Endothelial cell of umbilical vein (primary cell): ENCODE measurements around the gene VIM. TPM values are rescaled to one million over a fixed set of nuclear protein-coding genes. Genes with fewer than 3 reads are reported as not detected.

ENCODE experiments used
- BruUV-seq: library from RNA; stranded (reverse); fragments of 400-500 nt; replicated peaks from 2 replicates; lab custom pipeline; 2021; lab: Mats Ljungman, UMichigan
- CTCF ChIA-PET: fragments of 300-600, 350-600 bp; sonication (Branson Sonifier 250); formaldehyde crosslinking; loops from one replicate; lab custom pipeline; 2021; ENCODE audit warnings: antibody characterized with exemption, inconsistent platforms; lab: Charles Lee
- POLR2A ChIA-PET: fragments of 300-600, 350-600 bp; sonication (Branson Sonifier 250); formaldehyde crosslinking; loops from one replicate; lab custom pipeline; 2021; ENCODE audit warnings: antibody characterized with exemption, inconsistent platforms; lab: Charles Lee
- DNase-seq: peaks from one replicate; pipeline ENCODE4 v3.0.0-alpha.2; 2011; ENCODE audit warnings: low read depth, low spot score
- FAIRE-seq: peaks from 2 replicates; lab custom pipeline; 2011; peaks lifted over from hg19 to GRCh38; lab: Jason Lieb, UNC
- H2AFZ ChIP-seq: 2 replicates; pipeline ENCODE4 v1.6.0; 2012; ENCODE audit warnings: low read depth, low read length, control low read depth, inconsistent platforms
- H3K27ac ChIP-seq: 2 replicates; pipeline ENCODE4 v1.5.1; 2011; ENCODE audit warnings: low read depth, mild to moderate bottlenecking, control low read depth, low read length, moderate library complexity; ENCODE audit not compliant: insufficient read depth
- H3K27me3 ChIP-seq, 2 experiments: 2 replicates each; pipeline versions ENCODE4 v1.6.0 to v1.6.1; 2011; ENCODE audit warnings: low read length in 2 of 2, mixed read lengths in 1 of 2; ENCODE audit not compliant: control insufficient read depth in 2 of 2, insufficient read depth in 2 of 2
- H3K36me3 ChIP-seq, 2 experiments: 2 replicates in 1 of 2; 3 replicates in 1 of 2; pipeline ENCODE4 v1.5.1; 2011; ENCODE audit warnings: low read length in 2 of 2, mild to moderate bottlenecking in 1 of 2, moderate library complexity in 1 of 2; ENCODE audit not compliant: control insufficient read depth in 2 of 2, insufficient read depth in 2 of 2; ENCODE audit errors: extremely low read depth in 1 of 2
- H3K4me1 ChIP-seq: 3 replicates; pipeline ENCODE4 v1.5.1; 2011; ENCODE audit warnings: mild to moderate bottlenecking, low read length; ENCODE audit not compliant: control insufficient read depth, insufficient read depth; ENCODE audit errors: extremely low read depth
- H3K4me2 ChIP-seq: 2 replicates; pipeline ENCODE4 v1.6.1; 2011; ENCODE audit warnings: low read length, control low read depth, mixed read lengths; ENCODE audit not compliant: insufficient read depth
- H3K4me3 ChIP-seq, 3 experiments: fragments of 200-600 bp in 1 of 3; sonication (generic), shearing (Covaris generic) in 1 of 3; replicated peaks in 1 of 3; 2 replicates each; pipeline ENCODE4 v1.5.1; 2011 to 2016; ENCODE audit warnings: control low read depth in 3 of 3, low read length in 3 of 3, mild to moderate bottlenecking in 2 of 3, inconsistent platforms in 1 of 3, low read depth in 1 of 3, moderate library complexity in 1 of 3; ENCODE audit not compliant: insufficient read depth in 1 of 3
- H3K79me2 ChIP-seq: 2 replicates; pipeline ENCODE4 v1.6.0; 2012; ENCODE audit warnings: low read length, inconsistent platforms; ENCODE audit not compliant: control insufficient read depth, insufficient read depth
- H3K9ac ChIP-seq: replicated peaks from 2 replicates; pipeline ENCODE3; 2011; ENCODE audit warnings: low read length, control low read depth; ENCODE audit not compliant: insufficient read depth; ENCODE audit errors: extremely low read depth
- H3K9me1 ChIP-seq: replicated peaks from 3 replicates; pipeline ENCODE4 v1.6.0; 2011; ENCODE audit warnings: mild to moderate bottlenecking, low read length; ENCODE audit not compliant: control insufficient read depth, insufficient read depth; ENCODE audit errors: extremely low read depth
- H3K9me3 ChIP-seq: replicated peaks from 2 replicates; pipeline ENCODE4 v1.5.1; 2012; ENCODE audit warnings: low read length, inconsistent platforms; ENCODE audit not compliant: control insufficient read depth, insufficient read depth
- H4K20me1 ChIP-seq: replicated peaks from 2 replicates; pipeline ENCODE3; 2011; ENCODE audit warnings: mild to moderate bottlenecking, low read length; ENCODE audit not compliant: control insufficient read depth, insufficient read depth; ENCODE audit errors: extremely low read depth
- FOS ChIP-seq: IDR thresholded peaks from 2 replicates; pipeline ENCODE4 v1.6.1; 2011; ENCODE audit warnings: mild to moderate bottlenecking, low read length, moderate library complexity, borderline replicate concordance; ENCODE audit not compliant: insufficient read depth
- MAX ChIP-seq: IDR thresholded peaks from 2 replicates; pipeline ENCODE4 v1.6.1; 2011; ENCODE audit not compliant: insufficient read depth, insufficient read length
- MYC ChIP-seq: IDR thresholded peaks from one replicate; pipeline ENCODE4 v1.6.1; 2011; ENCODE audit warnings: mild to moderate bottlenecking, low read depth, low read length
- POLR2AphosphoS5 ChIP-seq: IDR thresholded peaks from 2 replicates; pipeline ENCODE4 v1.6.1; 2012; ENCODE audit warnings: low read depth, mild to moderate bottlenecking, control low read depth, low read length, moderate library complexity; ENCODE audit not compliant: insufficient read depth
- dilution Hi-C: fragments of 300-500 bp; cut with MboI; formaldehyde crosslinking; loops from one replicate; pipeline ENCODE4 v1.15.0; 2019; ENCODE audit warnings: low sequenced_read_pairs; ENCODE audit not compliant: extremely low pct_ligation_motif_present
- intact Hi-C: fragments of 100-400 bp; cut with micrococcal nuclease; formaldehyde crosslinking; loops from one replicate; pipeline ENCODE4 v1.10.0; 2022
- polyA plus RNA-seq, 4 experiments: library from polyadenylated mRNA; depleted of rRNA in 3 of 4; stranded (reverse) in 3 of 4; unstranded in 1 of 4; fragments of >200 nt; gene quantifications; 2 replicates each; pipeline versions ENCODE4 v1.2.1 to v1.2.3, GENCODE V29; 2011 to 2012; ENCODE audit warnings: missing spikeins in 1 of 4
- total RNA-seq: library from RNA; stranded (reverse); gene quantifications from 2 replicates; pipeline ENCODE4 v1.2.3, GENCODE V29; 2021

The VIM gene
- total and polyA plus RNA-seq, 2 donors (not counting 3 experiments of a cell fraction or from before 2014, with no cell fraction given) = 5,699 to 5,781 TPM

- DNase-seq (no peak), FAIRE-seq (no peak)
- TF ChIP-seq MYC (no peak), MAX (no peak)
- no TSS peak for BruUV-seq
- H4K20me1 ChIP-seq = peaks cover 19% of the 10 kb centered on the region
- ChIA-PET CTCF (interaction anchor here (1.0 to 2.3 kb wide), 3 partner anchors 170 to 384 kb away, joined by 3 to 8 read pairs (median 3); no protein-coding TSS in a partner anchor), POLR2A (interaction anchor here (1.7 to 1.9 kb wide), 3 partner anchors 8 to 285 kb away, joined by 5 to 8 read pairs (median 5); no protein-coding TSS in a partner anchor)
- no peak overlapping the region for H3K4me3 ChIP-seq
- intact Hi-C loops (no loop called here), dilution Hi-C loops (no loop called here)
- H3K4me2 ChIP-seq = no peak overlapping the region
- no peaks in the 10 kb centered on the region for H3K9me1 ChIP-seq
- H3K36me3 ChIP-seq = peaks cover 27 to 52% of the 10 kb centered on the region in 2 experiments
- no peak overlapping the region for H3K9ac ChIP-seq
- H3K4me1 ChIP-seq = peaks cover 34% of the 10 kb centered on the region
- peaks cover 31% of the 10 kb centered on the region for H3K79me2 ChIP-seq
- no peaks in the 10 kb centered on the region for H3K9me3 ChIP-seq
- H3K27ac ChIP-seq = no peak overlapping the region
- H3K27me3 ChIP-seq = no peaks in the 10 kb centered on the region
- no peak overlapping the region for H2AFZ ChIP-seq
Observed at GRCh38 chr10:17237149-17237527, 9.1 kb downstream of the VIM start.

- H3K4me1 ChIP-seq = peaks cover 26% of the 10 kb centered on the region
- H3K36me3 ChIP-seq = peaks cover 27 to 45% of the 10 kb centered on the region in 2 experiments
- POLR2A ChIA-PET = interaction anchor here (0.6 to 1.9 kb wide), 4 partner anchors 8 to 286 kb away, joined by 4 to 8 read pairs (median 5); no protein-coding TSS in a partner anchor
- no peaks in the 10 kb centered on the region for H3K9me1 ChIP-seq
- CTCF ChIA-PET = interaction anchor here (0.9 to 2.3 kb wide), 4 partner anchors 19 to 385 kb away, joined by 3 to 8 read pairs (median 3); no protein-coding TSS in a partner anchor
- H3K4me2 ChIP-seq = no peak overlapping the region
- H4K20me1 ChIP-seq = peaks cover 15% of the 10 kb centered on the region
- peak; percentile 69 for DNase-seq
- H3K79me2 ChIP-seq = peaks cover 24% of the 10 kb centered on the region
- intact Hi-C loops = loop anchor here (2.0 kb wide), 1 partner anchor 241 kb away; no protein-coding TSS in a partner anchor
- no peak for FAIRE-seq
- TF ChIP-seq POLR2AphosphoS5 (peak; percentile 83), FOS (no peak)
- no peak overlapping the region for H2AFZ ChIP-seq
- no peaks in the 10 kb centered on the region for H3K27me3 ChIP-seq
- no peak overlapping the region for H3K9ac ChIP-seq
- dilution Hi-C loops = no loop called here
- BruUV-seq = no TSS peak
- H3K27ac ChIP-seq = no peak overlapping the region
- no peaks in the 10 kb centered on the region for H3K9me3 ChIP-seq
- no peak overlapping the region for H3K4me3 ChIP-seq
Observed at GRCh38 chr10:17237915-17238444, 9.9 kb downstream of the VIM start.
